ENCODE measurements around the gene DUXA. TPM values are rescaled to one million over a fixed set of nuclear protein-coding genes. Genes with fewer than 3 reads are reported as not detected.
A peak's percentile ranks its signal among the peaks of the same experiment; 100 is the strongest.

DUXA gene
- total RNA-seq, 1 donor from 2014 or later = not detected

DNA sequence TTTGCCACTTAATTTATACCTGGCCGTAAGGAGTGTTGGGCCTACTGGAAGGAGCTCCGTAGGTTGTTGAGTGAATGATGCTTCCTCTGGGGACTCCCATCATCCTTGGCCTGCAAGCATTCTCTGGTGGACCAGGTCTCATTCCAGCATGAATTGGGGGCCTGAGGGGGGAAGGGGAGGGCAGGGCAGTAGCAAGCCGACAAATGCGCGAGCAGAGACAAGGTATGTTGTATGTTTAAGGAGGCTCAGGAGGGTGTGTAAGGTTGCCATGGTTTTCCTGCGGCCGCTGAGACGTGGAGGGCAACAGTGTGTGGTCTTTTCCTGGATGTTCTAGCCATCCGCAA is 24.8 kb upstream of the DUXA start:
- ATAC-seq (no peak), DNase-seq (no peak)
- Histone ChIP-seq H3K27ac (peak overlapping the region; percentile 94), H3K36me3 (peaks cover 40% of the 10 kb centered on the region), H3K4me1 (peaks cover 22% of the 10 kb centered on the region), H3K9me3 (no peaks in the 10 kb centered on the region), H3K27me3 (no peaks in the 10 kb centered on the region), H3K4me3 (peak overlapping the region; percentile 90)
- TF ChIP-seq, protein P1, sequence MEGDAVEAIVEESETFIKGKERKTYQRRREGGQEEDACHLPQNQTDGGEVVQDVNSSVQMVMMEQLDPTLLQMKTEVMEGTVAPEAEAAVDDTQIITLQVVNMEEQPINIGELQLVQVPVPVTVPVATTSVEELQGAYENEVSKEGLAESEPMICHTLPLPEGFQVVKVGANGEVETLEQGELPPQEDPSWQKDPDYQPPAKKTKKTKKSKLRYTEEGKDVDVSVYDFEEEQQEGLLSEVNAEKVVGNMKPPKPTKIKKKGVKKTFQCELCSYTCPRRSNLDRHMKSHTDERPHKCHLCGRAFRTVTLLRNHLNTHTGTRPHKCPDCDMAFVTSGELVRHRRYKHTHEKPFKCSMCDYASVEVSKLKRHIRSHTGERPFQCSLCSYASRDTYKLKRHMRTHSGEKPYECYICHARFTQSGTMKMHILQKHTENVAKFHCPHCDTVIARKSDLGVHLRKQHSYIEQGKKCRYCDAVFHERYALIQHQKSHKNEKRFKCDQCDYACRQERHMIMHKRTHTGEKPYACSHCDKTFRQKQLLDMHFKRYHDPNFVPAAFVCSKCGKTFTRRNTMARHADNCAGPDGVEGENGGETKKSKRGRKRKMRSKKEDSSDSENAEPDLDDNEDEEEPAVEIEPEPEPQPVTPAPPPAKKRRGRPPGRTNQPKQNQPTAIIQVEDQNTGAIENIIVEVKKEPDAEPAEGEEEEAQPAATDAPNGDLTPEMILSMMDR (IDR thresholded peaks at IDR 0.05) = no peak
- intact Hi-C loops (cut with DNase I) = no loop called here

GRCh38 chr19:57191141-57192076 is 24.1 kb upstream of the DUXA start, which contains the start of gene ZNF264:
TSS of gene ZNF264 (plus strand) at chr19:57191500. CDS start at chr19:57191914, 414 bp downstream.
- Histone ChIP-seq H3K4me1 (peaks cover 22% of the 10 kb centered on the region), H3K36me3 (peaks cover 34% of the 10 kb centered on the region), H3K27me3 (no peaks in the 10 kb centered on the region), H3K4me3 (peak within 1 kb of the TSS; percentile 90), H3K27ac (peak within 1 kb of the TSS; percentile 94), H3K9me3 (no peaks in the 10 kb centered on the region)
- peak; percentile 99 for ATAC-seq
- intact Hi-C loops (cut with DNase I) = no loop called here
- TF ChIP-seq, protein P1 (IDR thresholded peaks at IDR 0.05) = no peak
- DNase-seq = peak; percentile 97

DNA sequence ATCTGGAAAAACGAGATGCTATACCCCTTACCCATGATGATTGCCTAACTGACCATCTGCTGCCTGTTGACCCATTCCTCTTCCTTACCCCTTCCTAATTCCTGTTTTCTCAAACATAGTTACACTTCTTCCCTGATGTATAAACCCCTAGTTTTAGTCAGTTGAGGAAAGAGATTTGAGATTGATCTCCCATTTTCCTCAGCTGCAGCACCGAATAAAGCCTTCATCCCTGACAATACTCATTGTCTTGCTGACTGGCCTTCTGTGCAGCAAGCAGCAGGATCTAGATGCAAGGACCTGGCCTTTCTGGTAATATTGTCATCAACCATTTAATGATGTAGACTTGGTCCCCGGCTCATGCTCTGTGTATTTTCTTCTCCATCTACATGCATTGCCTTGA is 23.0 kb upstream of the DUXA start:
- intact Hi-C loops (cut with DNase I) = no loop called here

GRCh38 chr19:57171551-57172081 is 4.3 kb upstream of the DUXA start:
- Histone ChIP-seq H3K4me3 (peak overlapping the region; percentile 37), H3K27me3 (no peaks in the 10 kb centered on the region), H3K36me3 (no peaks in the 10 kb centered on the region), H3K4me1 (peaks cover 10% of the 10 kb centered on the region), H3K27ac (peak overlapping the region; percentile 55), H3K9me3 (no peaks in the 10 kb centered on the region)
- no peak for DNase-seq
- intact Hi-C loops (cut with DNase I) = no loop called here
- TF ChIP-seq, protein P1 (IDR thresholded peaks at IDR 0.05) = no peak
- peak; percentile 58 for ATAC-seq

More for the DNA sequence above, 23.0 kb upstream of the DUXA start:
- TF ChIP-seq, protein P1 (IDR thresholded peaks at IDR 0.05) = no peak
- no peaks in the 10 kb centered on the region for H3K27me3 ChIP-seq
- DNase-seq (no peak), ATAC-seq (no peak)
- peak overlapping the region; percentile 90 for H3K4me3 ChIP-seq
- H3K27ac ChIP-seq = no peak overlapping the region
- H3K36me3 ChIP-seq = peaks cover 23% of the 10 kb centered on the region
- H3K9me3 ChIP-seq = no peaks in the 10 kb centered on the region
- peaks cover 22% of the 10 kb centered on the region for H3K4me1 ChIP-seq

GRCh38 chr19:57165846-57166245 is 1.4 kb downstream of the DUXA start:
- Histone ChIP-seq H3K27me3 (no peaks in the 10 kb centered on the region), H3K4me1 (no peaks in the 10 kb centered on the region), H3K9me3 (no peaks in the 10 kb centered on the region), H3K4me3 (no peak overlapping the region), H3K27ac (no peak overlapping the region), H3K36me3 (no peaks in the 10 kb centered on the region)
- intact Hi-C loops (cut with DNase I) = no loop called here
- DNase-seq = no peak
- TF ChIP-seq, protein P1 (IDR thresholded peaks at IDR 0.05) = no peak
- ATAC-seq = no peak
